Thoracic aorta (tissue), 2 donors: ENCODE data around the gene HPS1. TPM values are rescaled to one million over a fixed set of nuclear protein-coding genes. Genes with fewer than 3 reads are reported as not detected.

Experiments
- ATAC-seq: fragments of 150-250 bp; one replicate; pipeline ENCODE4 v1.8.0; 2017; ENCODE audit warnings: low read depth; ENCODE audit not compliant: insufficient number of reproducible peaks, low FRiP score
- DNase-seq: peaks from one replicate; pipeline ENCODE4 v3.0.0-alpha.2; 2020; ENCODE audit warnings: low spot score
- H3K27ac ChIP-seq, 2 donors: fragments of 200-600 bp; sonication (generic); 1 replicate in 1 of 2; 2 replicates in 1 of 2; pipeline ENCODE4 v1.5.1; 2016; ENCODE audit warnings: mild to moderate bottlenecking in 2 of 2, moderate library complexity in 2 of 2
- H3K27me3 ChIP-seq: fragments of 200-600 bp; sonication (generic); replicated peaks from 2 replicates; pipeline ENCODE4 v1.6.0; 2016; ENCODE audit warnings: mild to moderate bottlenecking; ENCODE audit not compliant: insufficient read depth
- H3K36me3 ChIP-seq: fragments of 200-600 bp; sonication (generic); one replicate; pipeline ENCODE4 v1.5.1; 2016
- H3K4me1 ChIP-seq, 2 donors: fragments of 200-600 bp; sonication (generic); 1 replicate in 1 of 2; 2 replicates in 1 of 2; pipeline versions ENCODE4 v1.5.1 to v1.6.0; 2016; ENCODE audit warnings: low read depth in 2 of 2, mild to moderate bottlenecking in 1 of 2; ENCODE audit not compliant: control insufficient read depth in 1 of 2
- H3K4me3 ChIP-seq: fragments of 200-600 bp; sonication (generic); 2 replicates; pipeline ENCODE4 v1.5.1; 2016; ENCODE audit warnings: mild to moderate bottlenecking
- H3K9me3 ChIP-seq: fragments of 200-600 bp; sonication (generic); 2 replicates; pipeline ENCODE4 v1.5.1; 2016
- total RNA-seq, 2 donors: library from RNA; depleted of rRNA; stranded (reverse); fragments of >200 nt; gene quantifications; one replicate each; pipeline versions ENCODE4 v1.1.0 to v1.2.3, GENCODE V29; 2016
- TF ChIP-seq, protein P1 (sequence below): fragments of 200-600 bp; sonication (generic); IDR thresholded peaks from one replicate; pipeline ENCODE4 v1.5.1; 2019; ENCODE audit warnings: antibody characterized with exemption

The HPS1 gene
- total RNA-seq, 2 donors from 2014 or later, result 60.1 to 79.3 TPM

GRCh38 chr10:98397089-98397600 is 49.6 kb downstream of the HPS1 start:
- ATAC-seq (no peak), DNase-seq (no peak)
- no peak overlapping the region for H3K27ac ChIP-seq
- TF ChIP-seq, protein P1, sequence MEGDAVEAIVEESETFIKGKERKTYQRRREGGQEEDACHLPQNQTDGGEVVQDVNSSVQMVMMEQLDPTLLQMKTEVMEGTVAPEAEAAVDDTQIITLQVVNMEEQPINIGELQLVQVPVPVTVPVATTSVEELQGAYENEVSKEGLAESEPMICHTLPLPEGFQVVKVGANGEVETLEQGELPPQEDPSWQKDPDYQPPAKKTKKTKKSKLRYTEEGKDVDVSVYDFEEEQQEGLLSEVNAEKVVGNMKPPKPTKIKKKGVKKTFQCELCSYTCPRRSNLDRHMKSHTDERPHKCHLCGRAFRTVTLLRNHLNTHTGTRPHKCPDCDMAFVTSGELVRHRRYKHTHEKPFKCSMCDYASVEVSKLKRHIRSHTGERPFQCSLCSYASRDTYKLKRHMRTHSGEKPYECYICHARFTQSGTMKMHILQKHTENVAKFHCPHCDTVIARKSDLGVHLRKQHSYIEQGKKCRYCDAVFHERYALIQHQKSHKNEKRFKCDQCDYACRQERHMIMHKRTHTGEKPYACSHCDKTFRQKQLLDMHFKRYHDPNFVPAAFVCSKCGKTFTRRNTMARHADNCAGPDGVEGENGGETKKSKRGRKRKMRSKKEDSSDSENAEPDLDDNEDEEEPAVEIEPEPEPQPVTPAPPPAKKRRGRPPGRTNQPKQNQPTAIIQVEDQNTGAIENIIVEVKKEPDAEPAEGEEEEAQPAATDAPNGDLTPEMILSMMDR, result no peak
- H3K9me3 ChIP-seq, result no peaks in the 10 kb centered on the region
- no peak overlapping the region for H3K4me3 ChIP-seq
- H3K36me3 ChIP-seq, result peaks cover 21% of the 10 kb centered on the region
- H3K27me3 ChIP-seq, result no peaks in the 10 kb centered on the region
- peaks cover 1 to 3% of the 10 kb centered on the region in 2 donors for H3K4me1 ChIP-seq

GRCh38 chr10:98396096-98397063 is 50.4 kb downstream of the HPS1 start:
- Histone ChIP-seq H3K27ac (no peak overlapping the region), H3K4me3 (no peak overlapping the region), H3K27me3 (no peaks in the 10 kb centered on the region), H3K4me1 (peaks cover 9 to 10% of the 10 kb centered on the region in 2 donors), H3K36me3 (peaks cover 21% of the 10 kb centered on the region), H3K9me3 (no peaks in the 10 kb centered on the region)
- TF ChIP-seq, protein P1, result no peak
- ATAC-seq, result no peak
- DNase-seq, result no peak

DNA sequence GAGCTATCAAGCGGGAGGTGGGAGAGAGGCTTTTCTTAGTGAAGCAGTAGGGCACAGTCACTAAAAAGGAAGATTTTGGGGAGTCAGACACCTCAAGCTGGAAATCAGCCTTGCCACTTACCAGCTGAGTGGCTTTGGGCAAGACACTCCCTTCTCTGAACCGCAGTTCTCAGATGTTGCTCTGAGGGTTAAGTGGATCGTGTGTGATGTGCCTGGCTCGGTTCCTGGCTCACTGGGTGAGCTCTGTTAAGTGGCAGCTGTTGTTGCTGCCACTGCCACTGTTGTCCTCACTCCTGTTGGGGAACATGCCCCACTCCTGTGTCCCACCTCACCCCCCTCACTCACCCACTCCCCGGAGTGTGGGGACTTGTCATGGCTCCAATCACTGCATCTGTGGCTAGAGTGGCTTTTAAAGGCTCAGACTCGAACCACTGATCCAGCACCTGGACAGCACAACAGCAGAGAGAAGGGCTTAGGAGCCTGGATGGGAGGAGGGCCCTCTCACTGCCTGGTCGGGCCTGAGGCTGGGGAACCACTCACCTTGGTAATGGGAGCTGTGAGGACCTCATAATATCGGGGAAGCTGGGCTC is 51.8 kb downstream of the HPS1 start:
- Histone ChIP-seq H3K4me3 (no peak overlapping the region), H3K36me3 (peaks cover 19% of the 10 kb centered on the region), H3K27me3 (no peaks in the 10 kb centered on the region), H3K4me1 (peaks cover 10 to 18% of the 10 kb centered on the region in 2 donors), H3K9me3 (no peaks in the 10 kb centered on the region), H3K27ac (no peak overlapping the region)
- TF ChIP-seq, protein P1, result no peak
- no peak for DNase-seq
- ATAC-seq, result no peak

DNA sequence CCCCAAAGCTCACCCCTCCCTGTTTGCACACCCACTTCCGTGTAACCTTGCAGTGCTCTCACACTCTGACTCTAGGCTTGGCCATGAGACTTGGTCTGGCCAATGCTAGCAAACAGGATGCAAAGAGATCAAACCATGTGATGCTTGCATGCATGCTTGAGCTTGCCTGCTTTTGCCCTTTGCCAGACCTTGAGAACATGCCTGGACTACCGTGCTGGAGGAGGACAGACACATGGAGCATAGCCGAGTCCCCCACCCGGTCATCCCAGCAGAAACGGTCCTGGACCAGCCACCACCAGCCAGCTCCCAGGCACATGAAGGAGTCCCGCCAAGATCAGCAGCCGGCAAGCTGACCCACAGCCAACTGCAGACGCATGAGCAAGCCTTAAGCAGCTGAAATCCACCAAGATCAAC is 55.1 kb downstream of the HPS1 start:
- H3K4me1 ChIP-seq, result peaks cover 10 to 18% of the 10 kb centered on the region in 2 donors
- H3K9me3 ChIP-seq, result no peaks in the 10 kb centered on the region
- no peaks in the 10 kb centered on the region for H3K27me3 ChIP-seq
- H3K27ac ChIP-seq, result no peak overlapping the region
- peaks cover 16% of the 10 kb centered on the region for H3K36me3 ChIP-seq
- peak; percentile 55 for ATAC-seq
- no peak for DNase-seq
- TF ChIP-seq, protein P1, result no peak
- no peak overlapping the region for H3K4me3 ChIP-seq

- Histone ChIP-seq H3K27ac (no peak overlapping the region), H3K9me3 (no peaks in the 10 kb centered on the region), H3K4me1 (peaks cover 10 to 18% of the 10 kb centered on the region in 2 donors), H3K27me3 (no peaks in the 10 kb centered on the region), H3K4me3 (no peak overlapping the region), H3K36me3 (peaks cover 16% of the 10 kb centered on the region)
- DNase-seq (no peak), ATAC-seq (no peak)
- TF ChIP-seq, protein P1, result no peak
Observed at GRCh38 chr10:98391065-98391464, 55.7 kb downstream of the HPS1 start.
